ENCODE results near the gene GSX2. TPM values are rescaled to one million over a fixed set of nuclear protein-coding genes. Genes with fewer than 3 reads are reported as not detected.

GSX2 gene
- total RNA-seq, 2 donors from 2014 or later = not detected

DNA sequence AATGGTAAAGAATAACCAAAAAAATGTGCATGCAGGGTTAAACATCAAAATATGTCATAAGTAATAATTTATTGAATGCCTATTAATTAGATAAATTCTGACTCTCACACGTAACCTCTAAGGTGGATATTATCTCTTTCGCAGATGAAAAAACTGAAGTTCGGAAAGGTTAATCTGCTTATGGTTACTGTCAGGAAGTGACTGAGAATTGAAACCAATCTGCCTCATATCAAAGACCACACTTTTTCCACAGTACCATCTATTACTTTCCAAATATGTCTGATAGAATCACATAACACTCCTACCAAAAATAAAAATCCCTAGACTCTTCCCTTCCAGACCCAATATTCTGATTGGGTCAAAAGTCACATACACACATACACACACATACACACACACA, 41.8 kb upstream of the GSX2 start:
- H3K9me3 ChIP-seq = no peaks in the 10 kb centered on the region
- TF ChIP-seq CTCF (IDR thresholded peaks at IDR 0.05) = no peak
- no peaks in the 10 kb centered on the region for H3K36me3 ChIP-seq
- H3K4me3 ChIP-seq = no peak overlapping the region
- DNase-seq (ENCODE audit: low spot score) = no peak
- no peaks in the 10 kb centered on the region for H3K27me3 ChIP-seq
- H3K27ac ChIP-seq = no peak overlapping the region
- H3K4me1 ChIP-seq = peaks cover 0 to 45% of the 10 kb centered on the region in 2 donors

GRCh38 chr4:54060116-54060515, 39.8 kb upstream of the GSX2 start:
- Histone ChIP-seq H3K36me3 (no peaks in the 10 kb centered on the region), H3K9me3 (no peaks in the 10 kb centered on the region), H3K27me3 (no peaks in the 10 kb centered on the region), H3K4me1 (peaks cover 0 to 48% of the 10 kb centered on the region in 2 donors), H3K27ac (no peak overlapping the region), H3K4me3 (no peak overlapping the region)
- TF ChIP-seq CTCF (IDR thresholded peaks at IDR 0.05) = no peak
- no peak for DNase-seq (ENCODE audit: low spot score)

- H3K4me3 ChIP-seq = no peak overlapping the region
- no peak overlapping the region for H3K27ac ChIP-seq
- H3K9me3 ChIP-seq = no peaks in the 10 kb centered on the region
- no peaks in the 10 kb centered on the region for H3K27me3 ChIP-seq
- no peaks in the 10 kb centered on the region for H3K36me3 ChIP-seq
- no peak for TF ChIP-seq CTCF (IDR thresholded peaks at IDR 0.05)
- DNase-seq (ENCODE audit: low spot score) = no peak
- peaks cover 0 to 55% of the 10 kb centered on the region in 2 donors for H3K4me1 ChIP-seq
Measured at GRCh38 chr4:54061067-54061466, 38.9 kb upstream of the GSX2 start.

DNA sequence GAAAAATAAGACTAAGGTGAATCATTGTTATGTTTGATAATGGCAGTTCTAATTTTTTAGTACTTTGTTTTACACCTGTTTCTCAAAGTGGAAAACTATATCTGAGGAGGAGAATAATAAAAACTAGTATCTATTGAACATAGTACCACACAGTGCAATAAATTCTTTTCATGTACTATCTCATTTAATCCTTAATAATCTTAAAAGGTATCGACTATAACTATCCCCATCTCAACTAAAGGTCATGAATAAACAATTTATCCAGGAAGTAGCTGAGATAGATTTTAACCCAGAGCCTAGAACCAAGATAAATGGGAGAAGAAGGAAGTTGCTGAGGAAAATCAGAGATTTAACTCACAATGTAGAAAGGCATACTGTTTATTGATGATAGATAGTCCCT, 38.1 kb upstream of the GSX2 start:
- Histone ChIP-seq H3K36me3 (no peaks in the 10 kb centered on the region), H3K4me1 (peaks cover 0 to 55% of the 10 kb centered on the region in 2 donors), H3K27me3 (no peaks in the 10 kb centered on the region), H3K9me3 (no peaks in the 10 kb centered on the region), H3K4me3 (no peak overlapping the region), H3K27ac (no peak overlapping the region)
- DNase-seq (ENCODE audit: low spot score) = no peak
- no peak for TF ChIP-seq CTCF (IDR thresholded peaks at IDR 0.05)

GRCh38 chr4:54062392-54062791, 37.6 kb upstream of the GSX2 start:
- Histone ChIP-seq H3K36me3 (no peaks in the 10 kb centered on the region), H3K4me3 (peak overlapping the region; percentile 94 to 99), H3K27ac (no peak overlapping the region), H3K27me3 (no peaks in the 10 kb centered on the region), H3K4me1 (peaks cover 0 to 53% of the 10 kb centered on the region in 2 donors), H3K9me3 (no peaks in the 10 kb centered on the region)
- TF ChIP-seq CTCF (IDR thresholded peaks at IDR 0.05) = no peak
- no peak for DNase-seq (ENCODE audit: low spot score)

DNA sequence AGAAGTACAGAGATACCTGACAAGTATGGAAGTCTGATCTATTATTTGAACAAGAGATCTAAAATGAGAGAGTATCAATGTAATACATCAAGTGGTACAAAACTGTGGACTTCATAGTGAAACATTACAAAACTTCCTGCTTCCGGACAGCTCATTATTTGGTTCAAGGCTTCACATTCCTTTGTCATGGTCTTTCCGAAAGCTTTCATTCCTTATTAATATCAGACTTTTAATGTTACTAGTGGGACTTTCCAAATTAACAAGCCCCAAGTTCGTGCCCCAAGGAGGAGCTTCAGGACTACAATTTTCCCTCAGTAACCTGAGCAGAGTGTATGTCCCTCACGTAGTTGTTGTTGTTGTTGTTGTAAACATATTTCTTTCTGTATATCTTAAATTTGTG, 36.7 kb upstream of the GSX2 start:
- Histone ChIP-seq H3K4me1 (peaks cover 0 to 50% of the 10 kb centered on the region in 2 donors), H3K27ac (peak overlapping the region; percentile 89 to 97), H3K9me3 (no peaks in the 10 kb centered on the region), H3K4me3 (peak overlapping the region; percentile 94 to 99), H3K36me3 (no peaks in the 10 kb centered on the region), H3K27me3 (no peaks in the 10 kb centered on the region)
- DNase-seq (ENCODE audit: low spot score) = no peak
- TF ChIP-seq CTCF (IDR thresholded peaks at IDR 0.05) = no peak

All from right atrium auricular region (tissue), 2 donors.